Spinal cord (tissue), 10 donors: ENCODE data around the gene SLC6A12. TPM values are rescaled to one million over a fixed set of nuclear protein-coding genes. Genes with fewer than 3 reads are reported as not detected.

Experiments used
- DNase-seq, 6 donors: peaks; one replicate each; pipeline versions ENCODE4 v3.0.0 to v3.0.0-alpha.2; 2013 to 2015; ENCODE audit warnings: low spot score in 6 of 6, low read depth in 4 of 6
- H3K27ac ChIP-seq: one replicate; pipeline ENCODE4 v1.5.1; 2013; ENCODE audit warnings: low read depth, low read length, control low read depth
- H3K27me3 ChIP-seq: one replicate; pipeline ENCODE4 v1.6.1; 2013; ENCODE audit warnings: low read length; ENCODE audit not compliant: control insufficient read depth, insufficient read depth
- H3K36me3 ChIP-seq: one replicate; pipeline ENCODE4 v1.6.1; 2013; ENCODE audit warnings: low read length; ENCODE audit not compliant: control insufficient read depth, insufficient read depth
- H3K4me1 ChIP-seq: one replicate; pipeline ENCODE4 v1.6.1; 2013; ENCODE audit warnings: low read length; ENCODE audit not compliant: control insufficient read depth, insufficient read depth
- H3K4me3 ChIP-seq: one replicate; pipeline ENCODE4 v1.5.1; 2013; ENCODE audit warnings: low read depth, low read length, control low read depth
- H3K9me3 ChIP-seq: one replicate; pipeline ENCODE4 v1.6.1; 2013; ENCODE audit warnings: low read length; ENCODE audit not compliant: control insufficient read depth, insufficient read depth
- WGBS: methylation state at CpG from one replicate; pipeline ENCODE4 v1.1.5; 2013; ENCODE audit warnings: missing lambda C conversion rate; ENCODE audit not compliant: insufficient coverage; 5-methylcytosine and 5-hydroxymethylcytosine counted together
- polyA plus RNA-seq, 2 donors: library from polyadenylated mRNA; unstranded; fragments of 120-200 nt; gene quantifications; one replicate each; pipeline ENCODE4 v1.2.1, GENCODE V29; 2013; ENCODE audit not compliant: insufficient read length in 2 of 2
- total RNA-seq, 2 donors: library from RNA; depleted of rRNA in 1 of 2; stranded (reverse); fragments of 120-200 nt in 1 of 2; fragments of >200 nt in 1 of 2; gene quantifications; one replicate each; pipeline versions ENCODE4 v1.2.3 to v1.2.4, GENCODE V29; 2013 to 2014
- donor health status: healthy.

SLC6A12 gene
- total and polyA plus RNA-seq, 4 donors: 17.6 to 91.0 (median 45.3) TPM

DNA sequence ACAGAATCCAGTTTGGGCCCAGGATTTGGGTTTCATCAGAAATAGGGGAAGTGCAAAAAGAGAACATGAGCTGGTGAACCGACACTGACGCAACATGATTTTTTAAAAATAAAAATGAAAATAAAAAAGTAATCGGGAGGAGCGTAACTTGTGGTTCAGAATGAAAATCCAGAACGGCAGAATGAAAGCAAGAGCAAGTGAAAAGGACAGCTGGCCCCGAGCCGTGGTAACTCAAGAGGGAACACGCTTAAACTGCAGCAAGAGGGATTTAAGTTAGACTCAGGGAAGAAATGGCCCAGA is 1.6 kb downstream of the SLC6A12 start:
- no peak for DNase-seq
- peaks cover 16% of the 10 kb centered on the region for H3K4me1 ChIP-seq
- peaks cover 7% of the 10 kb centered on the region for H3K27me3 ChIP-seq
- H3K9me3 ChIP-seq: no peaks in the 10 kb centered on the region
- H3K27ac ChIP-seq: no peak overlapping the region
- H3K4me3 ChIP-seq: no peak overlapping the region
- WGBS: 78% methylated on average over 8 of the region's 8 CpGs
- H3K36me3 ChIP-seq: no peaks in the 10 kb centered on the region

DNA sequence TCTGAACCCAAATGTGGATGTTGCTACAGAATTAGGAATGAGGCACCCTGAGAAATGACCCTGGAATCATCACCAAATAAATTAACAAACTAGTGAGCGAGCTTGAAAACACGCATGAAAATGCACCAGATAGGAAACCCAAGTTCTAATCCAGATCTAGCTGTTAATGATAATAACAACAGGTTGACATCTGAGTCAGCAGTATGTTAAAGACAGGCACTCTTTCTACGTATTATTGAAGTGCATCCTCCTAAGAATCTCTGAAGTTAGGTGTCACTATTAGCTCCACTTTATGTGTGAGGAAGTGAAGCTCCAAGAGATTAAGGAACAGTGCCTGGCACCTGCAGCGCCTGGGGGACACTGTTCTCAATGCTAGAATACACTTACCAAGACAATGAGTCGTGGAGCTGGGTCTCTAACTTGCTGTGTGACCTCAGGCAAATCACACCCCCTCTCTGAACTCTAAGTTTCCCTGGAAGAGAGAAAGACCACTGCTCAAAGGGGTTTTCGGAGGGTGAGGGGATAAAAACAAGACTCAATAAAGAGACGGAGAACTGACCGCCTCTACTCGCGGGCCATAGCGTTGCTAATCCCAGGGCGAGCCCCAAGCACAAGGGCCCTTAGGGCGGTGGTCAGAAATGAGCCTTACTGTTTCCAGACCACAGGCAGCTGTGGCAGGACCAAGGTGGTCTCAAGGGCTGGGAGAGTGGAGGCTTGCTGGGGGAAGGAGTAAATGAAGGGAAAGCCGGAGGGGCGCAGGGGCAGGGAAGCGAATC is 2.1 kb downstream of the SLC6A12 start:
- Histone ChIP-seq H3K9me3 (no peaks in the 10 kb centered on the region), H3K27me3 (peaks cover 7% of the 10 kb centered on the region), H3K27ac (no peak overlapping the region), H3K4me1 (peaks cover 16% of the 10 kb centered on the region), H3K36me3 (no peaks in the 10 kb centered on the region), H3K4me3 (no peak overlapping the region)
- 91% methylated on average over 11 of the region's 16 CpGs for WGBS
- DNase-seq: no peak

DNA sequence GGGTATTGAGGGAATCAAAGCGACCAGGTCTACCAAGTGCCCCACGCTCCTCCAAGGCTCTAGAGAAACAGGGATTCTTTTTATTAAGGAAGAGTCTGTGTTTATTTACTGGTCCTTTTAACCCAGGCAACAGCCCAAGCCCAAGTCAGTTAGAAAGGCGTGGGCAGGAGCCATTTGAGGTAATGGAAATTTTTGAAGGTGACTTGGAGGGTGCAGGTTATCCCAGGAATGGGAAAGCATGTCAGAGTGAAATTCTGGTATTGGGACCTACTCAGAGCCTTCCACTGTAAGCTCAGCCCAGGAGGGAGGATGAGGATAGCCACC is 2.9 kb downstream of the SLC6A12 start:
- no peak for DNase-seq
- H3K36me3 ChIP-seq: no peaks in the 10 kb centered on the region
- peaks cover 7% of the 10 kb centered on the region for H3K27me3 ChIP-seq
- H3K4me3 ChIP-seq: no peak overlapping the region
- WGBS: 92% methylated on average over 2 of the region's 3 CpGs
- no peaks in the 10 kb centered on the region for H3K9me3 ChIP-seq
- H3K4me1 ChIP-seq: peaks cover 16% of the 10 kb centered on the region
- H3K27ac ChIP-seq: no peak overlapping the region

GRCh38 chr12:210277-211141 is 3.4 kb downstream of the SLC6A12 start:
- WGBS: 82% methylated on average over 14 of the region's 16 CpGs
- Histone ChIP-seq H3K27me3 (peaks cover 7% of the 10 kb centered on the region), H3K4me3 (no peak overlapping the region)

DNA sequence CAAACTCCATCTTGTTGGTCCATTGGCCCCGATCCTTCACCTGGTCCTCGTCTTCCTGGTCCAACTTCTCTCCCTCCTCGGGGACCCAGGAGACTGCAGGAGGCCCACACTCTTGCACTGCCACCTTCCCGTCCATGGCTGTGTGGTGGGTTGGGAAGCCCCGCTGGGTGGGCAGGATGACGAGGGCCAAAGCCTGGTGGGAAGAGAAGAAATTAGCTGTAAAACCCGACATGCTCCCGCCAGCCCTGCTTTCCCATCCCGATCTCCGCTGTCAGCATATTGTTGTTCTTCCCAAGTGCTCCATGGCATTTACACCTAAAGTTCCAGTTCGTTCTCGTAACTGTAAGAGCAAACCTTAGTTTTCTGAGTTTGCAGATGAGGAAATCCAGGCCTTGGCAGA is 4.1 kb downstream of the SLC6A12 start:
- Histone ChIP-seq H3K4me1 (peaks cover 16% of the 10 kb centered on the region), H3K9me3 (no peaks in the 10 kb centered on the region), H3K27me3 (peaks cover 7% of the 10 kb centered on the region), H3K27ac (no peak overlapping the region), H3K36me3 (no peaks in the 10 kb centered on the region), H3K4me3 (no peak overlapping the region)
- no peak for DNase-seq
- WGBS: 91% methylated on average over 12 of the region's 12 CpGs

More at GRCh38 chr12:210277-211141, 3.4 kb downstream of the SLC6A12 start:
- Histone ChIP-seq H3K9me3 (no peaks in the 10 kb centered on the region), H3K4me1 (peaks cover 16% of the 10 kb centered on the region), H3K27ac (no peak overlapping the region), H3K36me3 (no peaks in the 10 kb centered on the region)
- no peak for DNase-seq

GRCh38 chr12:209246-209645 is 4.7 kb downstream of the SLC6A12 start:
- H3K4me3 ChIP-seq: no peak overlapping the region
- no peak for DNase-seq
- H3K9me3 ChIP-seq: no peaks in the 10 kb centered on the region
- H3K36me3 ChIP-seq: no peaks in the 10 kb centered on the region
- H3K27me3 ChIP-seq: peaks cover 6% of the 10 kb centered on the region
- H3K4me1 ChIP-seq: peaks cover 19% of the 10 kb centered on the region
- H3K27ac ChIP-seq: no peak overlapping the region
- WGBS: 92% methylated on average over 13 of the region's 15 CpGs

- H3K27me3 ChIP-seq: peaks cover 4% of the 10 kb centered on the region
- no peak for DNase-seq
- H3K36me3 ChIP-seq: no peaks in the 10 kb centered on the region
- no peak overlapping the region for H3K4me3 ChIP-seq
- no peaks in the 10 kb centered on the region for H3K9me3 ChIP-seq
- H3K27ac ChIP-seq: no peak overlapping the region
- 72% methylated on average over 4 of the region's 4 CpGs for WGBS
- peaks cover 21% of the 10 kb centered on the region for H3K4me1 ChIP-seq
Measured at GRCh38 chr12:208813-209212, 5.1 kb downstream of the SLC6A12 start.

DNA sequence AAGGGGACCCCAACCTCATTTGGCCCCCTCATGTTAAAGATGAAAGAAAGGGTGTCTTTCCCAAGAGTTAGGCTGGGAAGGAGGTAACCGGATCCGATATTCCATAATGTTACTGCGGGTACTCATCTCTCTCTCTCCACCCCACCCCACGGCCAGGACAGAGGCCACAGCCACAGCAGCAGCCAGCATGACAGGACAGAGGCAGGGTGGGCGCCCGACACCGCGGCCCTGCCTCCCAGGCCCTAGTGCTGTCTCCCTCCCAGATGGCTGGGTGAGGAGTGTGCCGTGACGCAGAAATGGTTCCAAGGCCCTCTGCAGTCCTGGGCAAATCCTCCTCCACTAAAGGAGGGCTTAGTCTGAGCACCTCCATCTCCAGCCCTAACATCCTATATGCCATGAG is 6.2 kb downstream of the SLC6A12 start:
- H3K4me3 ChIP-seq: no peak overlapping the region

DNA sequence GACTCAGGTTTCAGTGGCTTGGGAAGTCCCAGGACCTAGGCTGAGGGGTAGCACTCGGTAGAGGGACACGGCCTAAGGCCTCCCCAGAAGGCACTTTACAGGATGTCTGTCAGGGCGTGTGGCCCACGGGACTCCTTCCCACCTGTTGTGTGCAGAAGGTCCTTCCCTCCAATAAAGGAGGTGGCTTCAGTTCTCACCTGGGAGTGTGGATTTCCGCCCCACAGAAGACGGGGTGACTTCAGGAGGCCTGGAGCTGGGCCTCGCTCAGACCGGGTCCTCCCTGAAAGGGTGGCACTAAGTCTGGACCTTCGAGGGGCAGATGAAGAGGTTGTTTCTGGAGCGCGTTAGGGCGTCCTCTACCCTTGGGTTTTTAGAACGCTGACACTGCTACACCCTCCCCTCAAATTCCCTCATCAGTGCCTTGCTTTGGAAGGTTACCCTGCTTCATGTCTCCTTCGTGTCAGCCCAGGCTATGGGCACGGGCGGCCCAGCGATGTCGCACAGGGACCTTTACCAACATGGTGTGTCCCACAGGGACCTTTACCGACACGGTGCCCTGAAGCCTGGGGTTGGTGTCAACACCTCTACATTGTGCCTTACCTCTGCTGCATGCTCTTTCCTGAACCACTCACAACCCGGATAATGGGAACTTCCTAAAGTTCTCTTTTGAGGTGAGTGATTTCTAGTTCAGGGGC is 7.1 kb downstream of the SLC6A12 start:
- Histone ChIP-seq H3K9me3 (no peaks in the 10 kb centered on the region), H3K27me3 (no peaks in the 10 kb centered on the region), H3K4me1 (peaks cover 15% of the 10 kb centered on the region), H3K36me3 (no peaks in the 10 kb centered on the region), H3K27ac (no peak overlapping the region), H3K4me3 (no peak overlapping the region)
- 96% methylated on average over 20 of the region's 21 CpGs for WGBS
- DNase-seq: no peak

More for the DNA sequence above, 6.2 kb downstream of the SLC6A12 start:
- 85% methylated on average over 5 of the region's 10 CpGs for WGBS
- no peak overlapping the region for H3K27ac ChIP-seq
- H3K9me3 ChIP-seq: no peaks in the 10 kb centered on the region
- H3K27me3 ChIP-seq: no peaks in the 10 kb centered on the region
- H3K36me3 ChIP-seq: no peaks in the 10 kb centered on the region
- no peak for DNase-seq
- peaks cover 12% of the 10 kb centered on the region for H3K4me1 ChIP-seq
